Measurements from ENCODE around the gene PPP1R1A.

PPP1R1A gene

GRCh38 chr12:54571193-54572188 is 17.0 kb downstream of the PPP1R1A start:
- DNase-seq (ENCODE audit: low read depth in 2 of 2): no peak

GRCh38 chr12:54569995-54570528 is 18.4 kb downstream of the PPP1R1A start:
- no peak for DNase-seq (ENCODE audit: low read depth in 2 of 2)

- no peak for DNase-seq (ENCODE audit: low read depth in 2 of 2)
Observed at GRCh38 chr12:54569072-54569471, 19.4 kb downstream of the PPP1R1A start.

GRCh38 chr12:54566792-54567191 is 21.7 kb downstream of the PPP1R1A start:
- no peak for DNase-seq (ENCODE audit: low read depth in 2 of 2)

GRCh38 chr12:54565986-54566544 is 22.4 kb downstream of the PPP1R1A start:
- no peak for DNase-seq (ENCODE audit: low read depth in 2 of 2)

GRCh38 chr12:54565310-54565985 is 23.0 kb downstream of the PPP1R1A start:
- no peak for DNase-seq (ENCODE audit: low read depth in 2 of 2)

- no peak for DNase-seq (ENCODE audit: low read depth in 2 of 2)
Observed at GRCh38 chr12:54564768-54565167, 23.7 kb downstream of the PPP1R1A start.

GRCh38 chr12:54563787-54564186 is 24.7 kb downstream of the PPP1R1A start:
- no peak for DNase-seq (ENCODE audit: low read depth in 2 of 2)

- no peak for DNase-seq (ENCODE audit: low read depth in 2 of 2)
Observed at GRCh38 chr12:54562750-54563356, 25.6 kb downstream of the PPP1R1A start.

- DNase-seq (ENCODE audit: low read depth in 2 of 2): no peak
Observed at GRCh38 chr12:54561164-54561563, 27.3 kb downstream of the PPP1R1A start.

GRCh38 chr12:54560374-54560858 is 28.0 kb downstream of the PPP1R1A start:
- peak; percentile 67 to 72 for DNase-seq (ENCODE audit: low read depth in 2 of 2)

- DNase-seq (ENCODE audit: low read depth in 2 of 2): no peak
Observed at GRCh38 chr12:54558759-54559158, 29.7 kb downstream of the PPP1R1A start.

- no peak for DNase-seq (ENCODE audit: low read depth in 2 of 2)
Observed at GRCh38 chr12:54558311-54558710, 30.1 kb downstream of the PPP1R1A start.

- DNase-seq (ENCODE audit: low read depth in 2 of 2): no peak
Observed at GRCh38 chr12:54555670-54556257, 32.7 kb downstream of the PPP1R1A start.

- peak in 1 of 2 donors; percentile 5 for DNase-seq (ENCODE audit: low read depth in 2 of 2)
Observed at GRCh38 chr12:54549774-54550451, 38.5 kb downstream of the PPP1R1A start.

- no peak for DNase-seq (ENCODE audit: low read depth in 2 of 2)
Observed at GRCh38 chr12:54546511-54546910, 41.9 kb downstream of the PPP1R1A start.

- no peak for DNase-seq (ENCODE audit: low read depth in 2 of 2)
Observed at GRCh38 chr12:54544743-54545142, 43.7 kb downstream of the PPP1R1A start.

- no peak for DNase-seq (ENCODE audit: low read depth in 2 of 2)
Observed at GRCh38 chr12:54543526-54543925, 44.9 kb downstream of the PPP1R1A start.

- no peak for DNase-seq (ENCODE audit: low read depth in 2 of 2)
Observed at GRCh38 chr12:54541751-54542290, 46.6 kb downstream of the PPP1R1A start.

- DNase-seq (ENCODE audit: low read depth in 2 of 2): no peak
Observed at GRCh38 chr12:54538136-54538700, 50.2 kb downstream of the PPP1R1A start.

All from activated CD8-positive, alpha-beta memory T cell treated with anti-CD3 and anti-CD28 coated beads for 4 hours (primary cell).